ENCODE results near the gene RFTN1. TPM values are rescaled to one million over a fixed set of nuclear protein-coding genes. Genes with fewer than 3 reads are reported as not detected.

RFTN1 gene
- total RNA-seq, 2 experiments from 2014 or later: 55.7 to 56.4 TPM

DNA sequence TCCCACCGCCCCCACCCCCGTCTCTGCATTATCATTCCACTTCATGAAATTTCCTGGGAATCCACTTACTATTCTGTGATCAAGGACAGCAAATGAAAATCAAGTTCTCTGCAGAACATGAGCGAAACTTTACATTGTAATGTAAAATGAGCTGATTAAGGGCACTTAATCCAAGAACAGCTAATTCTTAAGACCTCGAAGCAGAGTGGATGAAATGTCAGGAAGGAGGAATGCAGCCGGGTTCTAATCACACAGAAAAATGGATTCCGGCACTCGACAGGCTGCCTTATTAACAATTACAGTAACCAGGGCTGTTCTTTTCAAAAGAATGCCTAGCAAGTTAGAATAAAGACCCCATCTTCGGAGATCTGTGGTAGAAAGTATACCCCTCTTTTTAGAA lies 57.5 kb downstream of the RFTN1 start:
- Histone ChIP-seq H3K9me3 (ENCODE audit: control insufficient read depth in 1 of 2, insufficient read depth in 1 of 2, low read length in 2 of 2) (no peaks in the 10 kb centered on the region), H3K4me1 (ENCODE audit: insufficient read depth, low read length) (no peaks in the 10 kb centered on the region), H3K27me3 (ENCODE audit: control insufficient read depth in 1 of 2, insufficient read depth in 2 of 2, low read length in 2 of 2) (no peaks in the 10 kb centered on the region), H3K4me3 (ENCODE audit: low read length) (no peak overlapping the region), H3K36me3 (ENCODE audit: insufficient read depth, low read length) (peaks cover 4% of the 10 kb centered on the region), H3K27ac (ENCODE audit: low read depth in 1 of 2, low read length in 2 of 2) (no peak overlapping the region)
- DNase-seq (no peak), ATAC-seq (ENCODE audit: poor library complexity) (no peak)
- Mint-ChIP-seq H3K4me3 (no peak overlapping the region), H3K4me1 (ENCODE audit: low read depth) (peaks cover 50% of the 10 kb centered on the region), H3K27ac (no peak overlapping the region), H3K9me3 (no peaks in the 10 kb centered on the region), H3K27me3 (no peaks in the 10 kb centered on the region), H3K36me3 (ENCODE audit: low read depth) (peaks cover 47% of the 10 kb centered on the region)
- TF ChIP-seq, protein P1, sequence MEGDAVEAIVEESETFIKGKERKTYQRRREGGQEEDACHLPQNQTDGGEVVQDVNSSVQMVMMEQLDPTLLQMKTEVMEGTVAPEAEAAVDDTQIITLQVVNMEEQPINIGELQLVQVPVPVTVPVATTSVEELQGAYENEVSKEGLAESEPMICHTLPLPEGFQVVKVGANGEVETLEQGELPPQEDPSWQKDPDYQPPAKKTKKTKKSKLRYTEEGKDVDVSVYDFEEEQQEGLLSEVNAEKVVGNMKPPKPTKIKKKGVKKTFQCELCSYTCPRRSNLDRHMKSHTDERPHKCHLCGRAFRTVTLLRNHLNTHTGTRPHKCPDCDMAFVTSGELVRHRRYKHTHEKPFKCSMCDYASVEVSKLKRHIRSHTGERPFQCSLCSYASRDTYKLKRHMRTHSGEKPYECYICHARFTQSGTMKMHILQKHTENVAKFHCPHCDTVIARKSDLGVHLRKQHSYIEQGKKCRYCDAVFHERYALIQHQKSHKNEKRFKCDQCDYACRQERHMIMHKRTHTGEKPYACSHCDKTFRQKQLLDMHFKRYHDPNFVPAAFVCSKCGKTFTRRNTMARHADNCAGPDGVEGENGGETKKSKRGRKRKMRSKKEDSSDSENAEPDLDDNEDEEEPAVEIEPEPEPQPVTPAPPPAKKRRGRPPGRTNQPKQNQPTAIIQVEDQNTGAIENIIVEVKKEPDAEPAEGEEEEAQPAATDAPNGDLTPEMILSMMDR (IDR thresholded peaks at IDR 0.05): no peak
- POLR2A ChIA-PET: no interaction called here
- intact Hi-C loops (cut with DNase I, micrococcal nuclease): no loop called here
- CTCF ChIA-PET: no interaction called here

DNA sequence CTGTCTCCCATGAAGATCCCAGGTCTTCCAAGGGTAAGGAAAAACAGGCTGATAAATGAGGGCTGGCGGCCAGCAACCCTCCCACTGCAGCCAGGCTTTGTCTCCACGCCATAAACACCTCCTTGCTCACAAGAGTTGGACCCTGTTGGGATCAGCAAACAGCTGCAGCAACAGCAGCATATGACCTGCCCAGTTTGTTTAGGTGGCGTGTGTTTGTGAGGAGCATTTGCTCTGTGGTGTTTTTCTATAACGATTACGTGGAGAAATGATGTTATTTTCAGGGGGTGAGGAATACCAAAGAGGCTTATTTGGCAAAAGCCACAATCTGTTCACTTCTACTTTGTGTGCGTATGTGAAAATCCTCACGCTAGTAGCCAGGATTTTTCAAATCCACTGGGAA lies 58.5 kb downstream of the RFTN1 start:
- Histone ChIP-seq H3K4me1 (ENCODE audit: insufficient read depth, low read length) (no peaks in the 10 kb centered on the region), H3K27me3 (ENCODE audit: control insufficient read depth in 1 of 2, insufficient read depth in 2 of 2, low read length in 2 of 2) (no peaks in the 10 kb centered on the region), H3K36me3 (ENCODE audit: insufficient read depth, low read length) (peaks cover 4% of the 10 kb centered on the region), H3K27ac (ENCODE audit: low read depth in 1 of 2, low read length in 2 of 2) (no peak overlapping the region), H3K9me3 (ENCODE audit: control insufficient read depth in 1 of 2, insufficient read depth in 1 of 2, low read length in 2 of 2) (no peaks in the 10 kb centered on the region), H3K4me3 (ENCODE audit: low read length) (no peak overlapping the region)
- POLR2A ChIA-PET: no interaction called here
- H3K4me1 Mint-ChIP-seq (ENCODE audit: low read depth): peaks cover 50% of the 10 kb centered on the region
- DNase-seq (no peak), ATAC-seq (ENCODE audit: poor library complexity) (no peak)
- H3K9me3 Mint-ChIP-seq: no peaks in the 10 kb centered on the region
- peaks cover 55% of the 10 kb centered on the region for H3K36me3 Mint-ChIP-seq (ENCODE audit: low read depth)
- no peak overlapping the region for H3K4me3 Mint-ChIP-seq
- no peaks in the 10 kb centered on the region for H3K27me3 Mint-ChIP-seq
- CTCF ChIA-PET: no interaction called here
- TF ChIP-seq, protein P1 (IDR thresholded peaks at IDR 0.05): no peak
- H3K27ac Mint-ChIP-seq: no peak overlapping the region
- intact Hi-C loops (cut with DNase I, micrococcal nuclease): no loop called here

DNA sequence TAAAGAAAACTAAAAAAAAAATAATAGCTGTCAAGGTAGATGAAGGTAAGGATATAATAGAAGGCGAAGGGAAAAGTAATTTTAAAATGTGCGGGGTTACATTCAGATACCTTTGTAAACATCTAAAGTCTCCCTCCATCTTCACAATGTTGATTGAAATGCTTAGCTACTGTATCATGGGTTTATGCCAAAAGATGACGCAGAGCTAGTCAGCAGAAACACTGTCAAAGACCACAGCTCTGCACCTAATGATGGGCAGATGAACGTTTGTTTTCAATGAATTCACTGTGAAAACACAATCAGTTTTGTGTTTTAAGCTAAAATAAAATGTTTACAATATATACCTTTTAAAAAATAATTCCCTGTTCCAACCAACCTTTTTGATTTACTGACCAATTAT lies 61.2 kb downstream of the RFTN1 start:
- Histone ChIP-seq H3K9me3 (ENCODE audit: control insufficient read depth in 1 of 2, insufficient read depth in 1 of 2, low read length in 2 of 2) (no peaks in the 10 kb centered on the region), H3K36me3 (ENCODE audit: insufficient read depth, low read length) (no peaks in the 10 kb centered on the region), H3K4me1 (ENCODE audit: insufficient read depth, low read length) (no peaks in the 10 kb centered on the region), H3K4me3 (ENCODE audit: low read length) (no peak overlapping the region), H3K27me3 (ENCODE audit: control insufficient read depth in 1 of 2, insufficient read depth in 2 of 2, low read length in 2 of 2) (no peaks in the 10 kb centered on the region), H3K27ac (ENCODE audit: low read depth in 1 of 2, low read length in 2 of 2) (no peak overlapping the region)
- DNase-seq: no peak
- TF ChIP-seq, protein P1 (IDR thresholded peaks at IDR 0.05): no peak
- Mint-ChIP-seq H3K9me3 (no peaks in the 10 kb centered on the region), H3K27ac (no peak overlapping the region), H3K4me1 (ENCODE audit: low read depth) (peaks cover 60% of the 10 kb centered on the region), H3K27me3 (no peaks in the 10 kb centered on the region), H3K36me3 (ENCODE audit: low read depth) (peaks cover 63% of the 10 kb centered on the region), H3K4me3 (no peak overlapping the region)
- no peak for ATAC-seq (ENCODE audit: poor library complexity)
- CTCF ChIA-PET: no interaction called here
- POLR2A ChIA-PET: no interaction called here
- intact Hi-C loops (cut with DNase I, micrococcal nuclease): no loop called here

Data from CD4-positive, alpha-beta T cell (primary cell).